ENCODE data around the gene CCDC9.

The CCDC9 gene

DNA sequence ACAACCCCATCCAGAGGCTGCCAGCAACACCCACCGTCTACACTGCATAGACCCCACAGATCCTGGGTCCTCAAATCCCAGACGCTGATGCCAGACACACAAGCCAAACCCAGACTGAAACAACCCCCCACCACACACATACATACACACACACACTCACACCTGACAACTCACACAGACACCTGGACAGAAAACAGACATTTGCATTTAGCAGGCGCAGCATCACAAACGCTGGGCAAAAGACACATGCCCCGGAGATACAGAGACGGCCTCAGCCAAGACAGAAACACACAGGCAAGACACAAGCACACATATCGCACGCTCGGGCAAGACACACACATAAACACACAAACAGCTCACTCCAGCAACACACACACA, 26.7 kb upstream of the CCDC9 start:
- H3K36me3 ChIP-seq (ENCODE audit: insufficient read depth, low read length): no peaks in the 10 kb centered on the region
- H3K4me2 ChIP-seq (ENCODE audit: low read length): peak overlapping the region; percentile 81
- H3K9me2 ChIP-seq (ENCODE audit: low read depth, low read length): no peaks in the 10 kb centered on the region
- H2AFZ ChIP-seq (ENCODE audit: low read length): no peak overlapping the region
- TF ChIP-seq EZH2 (IDR thresholded peaks at IDR 0.05; ENCODE audit: borderline replicate concordance, low read length): no peak
- TF ChIP-seq, protein P1, sequence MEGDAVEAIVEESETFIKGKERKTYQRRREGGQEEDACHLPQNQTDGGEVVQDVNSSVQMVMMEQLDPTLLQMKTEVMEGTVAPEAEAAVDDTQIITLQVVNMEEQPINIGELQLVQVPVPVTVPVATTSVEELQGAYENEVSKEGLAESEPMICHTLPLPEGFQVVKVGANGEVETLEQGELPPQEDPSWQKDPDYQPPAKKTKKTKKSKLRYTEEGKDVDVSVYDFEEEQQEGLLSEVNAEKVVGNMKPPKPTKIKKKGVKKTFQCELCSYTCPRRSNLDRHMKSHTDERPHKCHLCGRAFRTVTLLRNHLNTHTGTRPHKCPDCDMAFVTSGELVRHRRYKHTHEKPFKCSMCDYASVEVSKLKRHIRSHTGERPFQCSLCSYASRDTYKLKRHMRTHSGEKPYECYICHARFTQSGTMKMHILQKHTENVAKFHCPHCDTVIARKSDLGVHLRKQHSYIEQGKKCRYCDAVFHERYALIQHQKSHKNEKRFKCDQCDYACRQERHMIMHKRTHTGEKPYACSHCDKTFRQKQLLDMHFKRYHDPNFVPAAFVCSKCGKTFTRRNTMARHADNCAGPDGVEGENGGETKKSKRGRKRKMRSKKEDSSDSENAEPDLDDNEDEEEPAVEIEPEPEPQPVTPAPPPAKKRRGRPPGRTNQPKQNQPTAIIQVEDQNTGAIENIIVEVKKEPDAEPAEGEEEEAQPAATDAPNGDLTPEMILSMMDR (IDR thresholded peaks at IDR 0.05; ENCODE audit: low read length): no peak
- peak overlapping the region; percentile 90 for H3K27ac ChIP-seq (ENCODE audit: low read depth, low read length, poor library complexity, severe bottlenecking)
- H3F3A ChIP-seq (ENCODE audit: insufficient read depth, low read length): peaks cover 14% of the 10 kb centered on the region; the same call in 1 of the 2 replicates
- H3K4me3 ChIP-seq (ENCODE audit: low read depth, low read length, poor library complexity, severe bottlenecking): peak overlapping the region; percentile 95
- H4K20me1 ChIP-seq (ENCODE audit: insufficient read depth, low read length): no peaks in the 10 kb centered on the region
- H3K4me1 ChIP-seq (ENCODE audit: insufficient read depth, low read length, severe bottlenecking): peaks cover 58% of the 10 kb centered on the region
- H3K9ac ChIP-seq (ENCODE audit: low read length): peak overlapping the region; percentile 77
- H3K27me3 ChIP-seq (ENCODE audit: insufficient read depth, low read length): no peaks in the 10 kb centered on the region
- no peaks in the 10 kb centered on the region for H3K9me3 ChIP-seq (ENCODE audit: low read length)
- no peaks in the 10 kb centered on the region for H3K79me2 ChIP-seq (ENCODE audit: insufficient read depth, low read length)

DNA sequence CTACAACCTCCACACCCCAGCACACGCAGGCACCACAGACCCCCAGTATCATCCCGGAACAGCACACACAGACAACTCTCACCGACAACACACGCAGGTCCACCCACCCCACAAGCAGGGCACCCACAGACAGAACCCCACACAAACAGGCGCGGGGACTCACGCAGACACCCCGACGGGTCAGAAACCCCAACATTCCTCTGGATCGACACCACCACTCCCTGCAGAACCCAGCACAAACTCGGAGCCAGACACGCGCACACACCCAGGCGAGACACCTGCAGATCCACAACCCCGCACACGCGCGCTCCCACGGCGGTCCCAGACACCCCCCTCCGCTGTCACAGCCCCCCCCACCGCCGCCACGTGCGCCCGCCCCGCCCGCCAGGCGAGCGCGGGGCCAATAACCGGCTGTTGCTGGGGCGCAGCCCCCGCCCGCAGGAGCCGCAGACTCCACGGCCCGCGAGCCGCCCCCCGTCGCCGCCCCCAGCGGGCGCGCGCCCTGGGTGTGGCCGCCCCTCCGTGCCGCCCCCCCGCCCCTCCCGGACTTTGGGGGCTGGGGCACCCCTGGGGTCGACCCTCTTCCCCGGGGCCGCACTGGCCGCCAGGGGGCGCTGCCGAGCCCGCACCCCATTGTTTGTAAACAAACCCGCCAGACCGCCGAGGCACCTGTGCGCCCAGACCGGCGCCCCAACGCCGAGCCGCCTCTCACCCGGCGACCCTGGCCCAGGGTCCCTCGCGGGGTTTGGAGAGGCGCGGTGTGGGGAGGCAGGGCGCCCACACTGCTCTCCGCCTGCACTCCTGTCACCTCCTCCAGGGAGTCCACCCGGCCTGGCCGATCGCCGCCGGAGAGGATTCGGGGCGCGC, 26.0 kb upstream of the CCDC9 start:
- Histone ChIP-seq H3K79me2 (ENCODE audit: insufficient read depth, low read length) (no peaks in the 10 kb centered on the region), H3K36me3 (ENCODE audit: insufficient read depth, low read length) (no peaks in the 10 kb centered on the region), H3K4me2 (ENCODE audit: low read length) (peak overlapping the region; percentile 81), H2AFZ (ENCODE audit: low read length) (no peak overlapping the region), H3K27me3 (ENCODE audit: insufficient read depth, low read length) (no peaks in the 10 kb centered on the region), H3K27ac (ENCODE audit: low read depth, low read length, poor library complexity, severe bottlenecking) (peak overlapping the region; percentile 90), H3K4me1 (ENCODE audit: insufficient read depth, low read length, severe bottlenecking) (peaks cover 58% of the 10 kb centered on the region), H3K9ac (ENCODE audit: low read length) (peak overlapping the region; percentile 83), H3K9me2 (ENCODE audit: low read depth, low read length) (no peaks in the 10 kb centered on the region), H3F3A (ENCODE audit: insufficient read depth, low read length) (peaks cover 14% of the 10 kb centered on the region; the same call in 1 of the 2 replicates), H3K9me3 (ENCODE audit: low read length) (no peaks in the 10 kb centered on the region), H4K20me1 (ENCODE audit: insufficient read depth, low read length) (no peaks in the 10 kb centered on the region), H3K4me3 (ENCODE audit: low read depth, low read length, poor library complexity, severe bottlenecking) (peak overlapping the region; percentile 95)
- no peak for TF ChIP-seq EZH2 (IDR thresholded peaks at IDR 0.05; ENCODE audit: borderline replicate concordance, low read length)
- TF ChIP-seq, protein P1 (IDR thresholded peaks at IDR 0.05; ENCODE audit: low read length): peak; percentile 61

DNA sequence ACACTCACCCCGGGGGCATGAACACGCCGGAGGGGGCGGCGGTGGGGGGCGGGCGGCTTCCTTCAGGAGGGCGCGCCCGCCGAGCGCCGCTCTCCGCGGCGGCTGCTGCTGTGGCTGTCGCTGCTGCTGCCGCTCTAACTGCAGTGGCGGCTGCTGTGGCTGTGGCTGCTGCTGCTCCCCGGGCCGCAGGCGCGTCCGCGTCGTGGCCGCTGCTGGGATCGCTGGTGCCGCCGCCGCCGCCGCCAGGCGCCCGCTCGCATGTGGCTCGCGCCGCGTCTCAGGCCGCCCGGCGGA, 25.5 kb upstream of the CCDC9 start, which contains the start of gene BBC3:
BBC3 (minus strand) TSS at position 279 of the 294 bp plus-strand sequence. CDS start 2,768 bp downstream, outside the sequence.
- no peaks in the 10 kb centered on the region for H3K27me3 ChIP-seq (ENCODE audit: insufficient read depth, low read length)
- no peak for TF ChIP-seq EZH2 (IDR thresholded peaks at IDR 0.05; ENCODE audit: borderline replicate concordance, low read length)
- TF ChIP-seq, protein P1 (IDR thresholded peaks at IDR 0.05; ENCODE audit: low read length): no peak
- peak within 1 kb of the TSS; percentile 90 for H3K27ac ChIP-seq (ENCODE audit: low read depth, low read length, poor library complexity, severe bottlenecking)
- H4K20me1 ChIP-seq (ENCODE audit: insufficient read depth, low read length): no peaks in the 10 kb centered on the region
- no peak within 1 kb of the TSS for H2AFZ ChIP-seq (ENCODE audit: low read length)
- no peaks in the 10 kb centered on the region for H3K79me2 ChIP-seq (ENCODE audit: insufficient read depth, low read length)
- no peaks in the 10 kb centered on the region for H3K9me3 ChIP-seq (ENCODE audit: low read length)
- peaks cover 54% of the 10 kb centered on the region for H3K4me1 ChIP-seq (ENCODE audit: insufficient read depth, low read length, severe bottlenecking)
- no peaks in the 10 kb centered on the region for H3K9me2 ChIP-seq (ENCODE audit: low read depth, low read length)
- H3K4me3 ChIP-seq (ENCODE audit: low read depth, low read length, poor library complexity, severe bottlenecking): peak within 1 kb of the TSS; percentile 95
- H3K9ac ChIP-seq (ENCODE audit: low read length): peak within 1 kb of the TSS; percentile 83
- peaks cover 14% of the 10 kb centered on the region; the same call in 1 of the 2 replicates for H3F3A ChIP-seq (ENCODE audit: insufficient read depth, low read length)
- peak within 1 kb of the TSS; percentile 83 for H3K4me2 ChIP-seq (ENCODE audit: low read length)
- no peaks in the 10 kb centered on the region for H3K36me3 ChIP-seq (ENCODE audit: insufficient read depth, low read length)
